NCI-H774 (cell line): Measurements from ENCODE around the gene CCSER1.
"Not testable (repeated sequence)": the region's sequence is repeated elsewhere in the genome, so short reads cannot be mapped to it uniquely, and the experiment has no call there.

ENCODE experiments used
- DNase-seq: peaks from one replicate; lab custom pipeline; 2025; lab: John Stamatoyannopoulos, UW

The CCSER1 gene

DNA sequence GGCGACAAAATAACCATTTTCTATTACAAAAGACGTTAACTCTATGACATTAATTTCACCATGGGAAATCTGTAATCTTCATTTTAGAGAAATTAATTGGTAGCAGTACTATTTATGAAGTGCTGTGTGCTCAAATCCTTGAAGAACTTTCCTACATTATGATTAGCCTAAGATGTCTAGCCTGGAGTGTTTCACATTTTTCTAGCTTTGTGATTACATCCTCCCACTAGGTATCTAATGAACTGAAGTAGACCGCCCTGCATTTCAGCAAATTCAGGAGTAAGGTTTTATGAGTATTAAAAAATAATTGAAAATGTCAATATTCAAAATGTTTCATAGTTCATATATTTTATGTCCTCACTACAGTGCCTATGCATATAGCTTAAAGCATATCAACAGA lies 713.1 kb downstream of the CCSER1 start:
- no peak for DNase-seq

DNA sequence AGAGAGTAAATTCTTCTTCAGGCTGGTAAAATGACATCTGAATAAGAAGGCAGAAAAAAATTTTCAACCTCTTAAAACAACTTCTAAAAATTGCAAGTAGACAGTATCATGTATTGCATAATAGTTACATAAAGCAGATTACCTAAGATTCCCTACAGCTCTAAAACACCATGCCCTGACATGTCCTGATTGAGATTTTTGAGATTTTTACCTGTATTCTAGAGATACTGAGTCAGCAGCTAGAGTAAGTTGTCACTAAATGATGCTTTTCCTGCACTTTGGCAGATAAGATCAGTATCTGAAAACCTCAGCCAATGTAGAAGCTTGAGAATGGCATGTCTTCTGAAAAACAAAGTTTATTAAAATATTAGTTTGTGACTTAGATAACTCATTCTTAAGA lies 713.6 kb downstream of the CCSER1 start:
- no peak for DNase-seq

- no peak for DNase-seq
Measured at GRCh38 chr4:90841676-90842075, 714.5 kb downstream of the CCSER1 start.

- no peak for DNase-seq
Measured at GRCh38 chr4:90842960-90843359, 715.8 kb downstream of the CCSER1 start.

- no peak for DNase-seq
Measured at GRCh38 chr4:90844241-90844640, 717.0 kb downstream of the CCSER1 start.

- DNase-seq = no peak
Measured at GRCh38 chr4:90845777-90846176, 718.6 kb downstream of the CCSER1 start.

GRCh38 chr4:90852237-90852636 lies 725.0 kb downstream of the CCSER1 start:
- DNase-seq = no peak

- DNase-seq = no peak
Measured at GRCh38 chr4:90855111-90855510, 727.9 kb downstream of the CCSER1 start.

DNA sequence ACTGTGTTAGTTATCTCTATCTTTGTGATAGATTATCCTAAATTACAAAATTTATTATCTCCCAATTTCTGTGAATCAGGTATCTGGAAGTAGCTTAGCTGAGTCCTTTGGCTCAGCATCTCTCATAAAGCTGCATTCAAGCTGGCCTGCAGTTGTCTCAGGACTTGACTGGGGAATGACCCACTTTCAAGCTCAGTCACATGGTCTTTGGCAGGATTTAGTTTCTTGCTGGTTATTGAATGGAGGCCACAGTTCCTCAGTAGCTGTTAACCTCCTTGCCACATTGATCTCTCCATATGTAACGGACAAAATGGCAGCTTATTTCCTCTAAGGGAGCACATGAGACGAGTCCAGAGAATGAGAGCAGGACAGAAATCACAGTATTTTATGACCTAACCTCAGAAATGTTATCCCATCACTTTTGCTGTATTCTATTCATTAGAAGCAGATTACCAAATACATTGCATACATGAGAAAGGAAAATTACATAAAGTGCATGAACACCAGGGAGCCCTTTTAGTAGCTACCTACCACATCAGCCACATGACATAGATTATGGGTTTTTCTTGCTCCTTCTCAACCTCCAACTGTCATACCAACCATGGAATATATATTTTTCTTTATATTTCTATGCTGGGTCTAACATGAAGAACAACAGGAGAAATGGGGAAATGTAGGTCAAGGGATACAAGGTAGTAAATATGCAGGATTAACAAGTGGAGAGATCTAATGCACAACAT lies 730.1 kb downstream of the CCSER1 start:
- DNase-seq = no peak

- no peak for DNase-seq
Measured at GRCh38 chr4:90875791-90876190, 748.6 kb downstream of the CCSER1 start.

GRCh38 chr4:90876296-90876695 lies 749.1 kb downstream of the CCSER1 start:
- DNase-seq = no peak

GRCh38 chr4:90883519-90883918 lies 756.3 kb downstream of the CCSER1 start:
- DNase-seq = no peak

GRCh38 chr4:90888571-90888970 lies 761.4 kb downstream of the CCSER1 start:
- DNase-seq = no peak

DNA sequence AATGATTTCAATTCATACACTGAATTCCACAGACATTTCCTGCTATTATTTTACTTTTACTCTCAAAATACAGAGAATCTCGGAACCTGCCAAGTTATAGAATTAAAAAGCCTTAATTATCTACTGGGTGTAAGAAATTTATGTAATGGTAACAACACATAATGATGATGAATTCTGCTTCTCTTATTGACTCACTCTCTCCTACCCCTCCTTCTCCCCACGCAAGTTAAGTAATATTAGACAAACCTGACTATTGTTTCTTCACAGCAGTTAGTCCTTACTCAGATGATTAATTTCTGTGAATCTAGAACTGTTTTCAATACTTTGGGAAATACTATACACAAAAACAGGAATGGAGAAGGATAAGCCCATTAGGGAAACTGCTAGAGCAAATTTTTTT lies 762.0 kb downstream of the CCSER1 start:
- no peak for DNase-seq

DNA sequence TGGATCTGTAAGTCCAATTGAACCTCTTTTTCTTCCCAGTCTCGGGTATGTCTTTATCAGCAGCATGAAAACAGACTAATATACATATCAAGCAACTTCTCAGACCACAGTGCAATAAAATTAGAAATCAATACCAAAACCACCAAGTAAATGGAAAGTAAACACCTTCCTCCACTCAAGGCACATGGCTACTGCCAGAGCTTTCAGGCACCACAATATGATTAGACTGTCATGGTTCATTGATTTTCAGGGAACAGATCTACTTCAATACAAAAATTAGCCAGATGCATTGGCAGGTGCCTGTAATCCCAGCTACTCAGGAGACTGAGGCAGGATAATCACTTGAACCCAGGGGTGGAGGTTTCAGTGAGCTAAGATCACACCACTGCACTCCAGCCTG lies 776.2 kb downstream of the CCSER1 start:
- DNase-seq = not testable (repeated sequence)

GRCh38 chr4:90904021-90904420 lies 776.8 kb downstream of the CCSER1 start:
- no peak for DNase-seq

DNA sequence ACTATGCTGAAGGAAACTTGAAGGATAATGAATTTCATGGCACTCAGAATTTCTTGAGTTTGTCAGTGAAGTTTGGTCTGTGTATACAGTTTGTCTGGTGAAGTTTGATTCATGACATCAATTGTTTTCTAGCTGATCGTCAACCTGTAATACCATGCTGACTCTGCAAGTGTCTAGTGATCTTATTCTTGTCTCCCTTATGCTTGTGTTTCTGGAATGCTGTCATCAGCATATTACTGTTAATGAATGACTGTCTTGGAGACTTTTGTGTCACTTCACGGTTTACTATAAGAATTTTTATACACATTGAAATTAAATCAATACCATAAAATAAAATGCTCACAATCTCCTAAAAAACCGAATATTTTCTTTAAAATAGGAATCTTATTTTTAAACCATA lies 779.0 kb downstream of the CCSER1 start:
- no peak for DNase-seq

DNA sequence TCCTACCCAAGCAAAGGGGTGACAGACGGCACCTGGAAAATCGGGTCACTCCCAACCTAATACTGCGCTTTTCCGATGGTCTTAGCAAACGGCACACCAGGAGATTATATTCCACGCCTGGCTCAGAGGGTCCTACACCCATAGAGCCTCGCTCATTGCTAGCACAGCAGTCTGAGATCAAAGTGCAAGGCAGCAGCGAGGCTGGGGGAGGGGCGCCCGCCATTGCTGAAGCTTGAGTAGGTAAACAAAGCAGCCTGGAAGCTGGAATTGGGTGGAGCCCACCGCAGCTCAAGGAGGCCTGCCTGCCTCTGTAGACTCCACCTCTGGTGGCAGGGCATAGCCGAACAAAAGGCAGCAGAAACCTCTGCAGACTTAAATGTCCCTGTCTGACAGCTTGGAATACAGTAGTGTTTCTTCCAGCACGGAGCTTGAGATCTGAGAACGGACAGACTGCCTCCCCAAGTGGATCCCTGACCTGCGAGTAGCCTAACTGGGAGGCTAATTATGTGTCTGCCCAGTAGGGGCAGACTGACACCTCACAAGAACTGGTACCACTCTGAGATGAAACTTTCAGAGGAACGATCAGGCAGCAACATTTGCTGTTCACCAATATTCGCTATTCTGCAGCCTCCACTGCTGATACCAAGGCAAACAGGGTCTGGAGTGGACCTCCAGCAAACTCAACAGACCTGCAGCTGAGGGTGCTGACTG lies 784.7 kb downstream of the CCSER1 start:
- DNase-seq = not testable (repeated sequence)

GRCh38 chr4:90922174-90922573 lies 795.0 kb downstream of the CCSER1 start:
- no peak for DNase-seq

DNA sequence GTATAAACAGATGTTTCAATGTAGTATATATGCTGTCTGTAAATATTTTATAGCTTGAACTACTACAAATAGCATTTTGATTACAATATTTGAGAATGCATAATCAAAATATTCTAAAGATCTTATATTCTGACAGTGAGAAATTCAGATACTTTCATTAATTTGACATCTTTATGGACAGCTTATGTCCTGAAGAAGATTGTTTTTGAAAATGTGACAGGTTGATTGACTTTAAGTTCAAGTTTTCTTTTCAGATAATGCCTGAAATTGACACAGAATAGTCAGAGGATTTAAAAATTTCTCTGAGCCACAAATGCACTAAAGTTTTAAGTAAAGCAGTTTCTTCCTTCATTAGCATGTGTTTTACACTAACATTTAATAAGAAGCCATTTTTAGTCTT lies 799.8 kb downstream of the CCSER1 start:
- no peak for DNase-seq

DNA sequence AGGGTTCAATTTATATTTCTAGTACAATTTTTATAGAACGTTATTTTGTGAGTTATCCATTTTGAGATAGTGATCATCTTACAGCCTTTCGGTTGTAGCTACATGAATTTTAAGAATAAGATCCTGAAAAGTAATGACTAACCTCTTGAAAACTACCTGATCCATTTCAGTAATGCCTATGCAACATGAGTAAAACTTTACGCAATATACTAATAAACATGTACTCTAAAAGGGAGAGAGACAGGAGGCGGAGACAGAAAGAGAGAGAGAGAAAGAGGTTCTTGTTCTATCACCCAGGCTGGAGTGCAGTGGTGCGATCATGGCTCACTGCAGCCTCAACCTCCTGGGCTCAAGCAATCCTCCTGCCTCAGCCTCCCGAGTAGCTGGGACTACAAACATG lies 816.1 kb downstream of the CCSER1 start:
- no peak for DNase-seq

- DNase-seq = no peak
Measured at GRCh38 chr4:90946945-90947344, 819.8 kb downstream of the CCSER1 start.

DNA sequence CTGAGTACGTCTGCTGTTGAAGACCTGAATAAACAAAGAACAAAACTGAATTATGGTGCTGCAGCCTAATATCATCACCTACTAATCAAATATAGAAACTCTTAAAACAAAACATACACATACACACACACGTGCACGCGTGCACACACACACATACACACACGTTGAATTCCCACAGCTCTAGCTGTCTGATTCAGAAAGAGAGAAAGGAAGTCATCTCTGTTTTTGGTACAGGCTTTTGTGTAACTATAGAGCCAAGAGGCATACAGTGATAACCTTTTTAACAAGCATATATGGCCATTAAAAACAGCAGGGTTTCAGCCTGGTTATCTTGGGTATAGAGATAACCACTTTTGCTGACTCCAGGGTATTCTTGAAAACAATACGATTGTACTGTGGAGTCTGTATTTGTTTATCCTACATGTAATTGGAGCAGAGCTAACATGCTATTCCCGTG lies 823.2 kb downstream of the CCSER1 start:
- no peak for DNase-seq

- DNase-seq = no peak
Measured at GRCh38 chr4:90951037-90951436, 823.8 kb downstream of the CCSER1 start.
